ENCODE results near the gene MGLL.

The MGLL gene

GRCh38 chr3:127762787-127763105 lies 59.6 kb downstream of the MGLL start:
- no peaks in the 10 kb centered on the region for H3K27me3 ChIP-seq (ENCODE audit: control insufficient read depth in 5 of 5, insufficient read depth in 4 of 5, low read length in 5 of 5)
- peaks cover 10 to 52% (median 40%) of the 10 kb centered on the region in 5 donors for H3K4me1 ChIP-seq (ENCODE audit: control insufficient read depth in 5 of 5, insufficient read depth in 5 of 5, low read length in 5 of 5)
- H3K9ac ChIP-seq (ENCODE audit: low read length in 5 of 5) = peak overlapping the region in 1 of 5 donors; percentile 17
- peaks cover 4 to 42% (median 27%) of the 10 kb centered on the region in 5 donors for H3K36me3 ChIP-seq (ENCODE audit: control insufficient read depth in 5 of 5, insufficient read depth in 5 of 5, low read length in 5 of 5)
- H3K4me3 ChIP-seq (ENCODE audit: low read depth in 1 of 5, low read length in 5 of 5) = peak overlapping the region in 1 of 5 donors; percentile 1
- H3K9me3 ChIP-seq (ENCODE audit: control insufficient read depth in 5 of 5, low read length in 5 of 5) = peaks cover 0 to 4% (median 3%) of the 10 kb centered on the region in 5 donors
- no peak overlapping the region for H3K27ac ChIP-seq (ENCODE audit: low read depth, low read length)

- H3K27me3 ChIP-seq (ENCODE audit: control insufficient read depth in 5 of 5, insufficient read depth in 4 of 5, low read length in 5 of 5) = no peaks in the 10 kb centered on the region
- peaks cover 0 to 42% (median 30%) of the 10 kb centered on the region in 5 donors for H3K36me3 ChIP-seq (ENCODE audit: control insufficient read depth in 5 of 5, insufficient read depth in 5 of 5, low read length in 5 of 5)
- peaks cover 10 to 52% (median 40%) of the 10 kb centered on the region in 5 donors for H3K4me1 ChIP-seq (ENCODE audit: control insufficient read depth in 5 of 5, insufficient read depth in 5 of 5, low read length in 5 of 5)
- peak overlapping the region; percentile 72 for H3K27ac ChIP-seq (ENCODE audit: low read depth, low read length)
- peak overlapping the region in 1 of 5 donors; percentile 17 for H3K9ac ChIP-seq (ENCODE audit: low read length in 5 of 5)
- peak overlapping the region in 2 of 5 donors; percentile 1 for H3K4me3 ChIP-seq (ENCODE audit: low read depth in 1 of 5, low read length in 5 of 5)
- no peaks in the 10 kb centered on the region for H3K9me3 ChIP-seq (ENCODE audit: control insufficient read depth in 5 of 5, low read length in 5 of 5)
Measured at GRCh38 chr3:127762077-127762786, 60.1 kb downstream of the MGLL start.

- Histone ChIP-seq H3K4me1 (ENCODE audit: control insufficient read depth in 5 of 5, insufficient read depth in 5 of 5, low read length in 5 of 5) (peaks cover 10 to 52% (median 40%) of the 10 kb centered on the region in 5 donors), H3K27me3 (ENCODE audit: control insufficient read depth in 5 of 5, insufficient read depth in 4 of 5, low read length in 5 of 5) (no peaks in the 10 kb centered on the region), H3K9me3 (ENCODE audit: control insufficient read depth in 5 of 5, low read length in 5 of 5) (no peaks in the 10 kb centered on the region), H3K9ac (ENCODE audit: low read length in 5 of 5) (peak overlapping the region in 2 of 5 donors; percentile 17 to 19), H3K36me3 (ENCODE audit: control insufficient read depth in 5 of 5, insufficient read depth in 5 of 5, low read length in 5 of 5) (peaks cover 0 to 44% (median 28%) of the 10 kb centered on the region in 5 donors), H3K4me3 (ENCODE audit: low read depth in 1 of 5, low read length in 5 of 5) (peak overlapping the region in 2 of 5 donors; percentile 1 to 6), H3K27ac (ENCODE audit: low read depth, low read length) (peak overlapping the region; percentile 72)
Measured at GRCh38 chr3:127761441-127761801, 60.9 kb downstream of the MGLL start.

- H3K4me1 ChIP-seq (ENCODE audit: control insufficient read depth in 5 of 5, insufficient read depth in 5 of 5, low read length in 5 of 5) = peaks cover 10 to 55% (median 40%) of the 10 kb centered on the region in 5 donors
- H3K27ac ChIP-seq (ENCODE audit: low read depth, low read length) = peak overlapping the region; percentile 72
- H3K9me3 ChIP-seq (ENCODE audit: control insufficient read depth in 5 of 5, low read length in 5 of 5) = no peaks in the 10 kb centered on the region
- peak overlapping the region in 3 of 5 donors; percentile 3 to 19 (median 17) for H3K9ac ChIP-seq (ENCODE audit: low read length in 5 of 5)
- no peaks in the 10 kb centered on the region for H3K27me3 ChIP-seq (ENCODE audit: control insufficient read depth in 5 of 5, insufficient read depth in 4 of 5, low read length in 5 of 5)
- H3K4me3 ChIP-seq (ENCODE audit: low read depth in 1 of 5, low read length in 5 of 5) = no peak overlapping the region
- peaks cover 0 to 41% (median 27%) of the 10 kb centered on the region in 5 donors for H3K36me3 ChIP-seq (ENCODE audit: control insufficient read depth in 5 of 5, insufficient read depth in 5 of 5, low read length in 5 of 5)
Measured at GRCh38 chr3:127760791-127761440, 61.4 kb downstream of the MGLL start.

- Histone ChIP-seq H3K4me1 (ENCODE audit: control insufficient read depth in 5 of 5, insufficient read depth in 5 of 5, low read length in 5 of 5) (peaks cover 10 to 57% (median 44%) of the 10 kb centered on the region in 5 donors), H3K4me3 (ENCODE audit: low read depth in 1 of 5, low read length in 5 of 5) (no peak overlapping the region), H3K27me3 (ENCODE audit: control insufficient read depth in 5 of 5, insufficient read depth in 4 of 5, low read length in 5 of 5) (no peaks in the 10 kb centered on the region), H3K36me3 (ENCODE audit: control insufficient read depth in 5 of 5, insufficient read depth in 5 of 5, low read length in 5 of 5) (peaks cover 0 to 40% (median 22%) of the 10 kb centered on the region in 5 donors), H3K27ac (ENCODE audit: low read depth, low read length) (peak overlapping the region; percentile 24), H3K9ac (ENCODE audit: low read length in 5 of 5) (no peak overlapping the region), H3K9me3 (ENCODE audit: control insufficient read depth in 5 of 5, low read length in 5 of 5) (no peaks in the 10 kb centered on the region)
Measured at GRCh38 chr3:127760361-127760760, 62.0 kb downstream of the MGLL start.

GRCh38 chr3:127759826-127760225 lies 62.5 kb downstream of the MGLL start:
- Histone ChIP-seq H3K9ac (ENCODE audit: low read length in 5 of 5) (no peak overlapping the region), H3K27me3 (ENCODE audit: control insufficient read depth in 5 of 5, insufficient read depth in 4 of 5, low read length in 5 of 5) (no peaks in the 10 kb centered on the region), H3K4me1 (ENCODE audit: control insufficient read depth in 5 of 5, insufficient read depth in 5 of 5, low read length in 5 of 5) (peaks cover 10 to 52% (median 48%) of the 10 kb centered on the region in 5 donors), H3K27ac (ENCODE audit: low read depth, low read length) (peak overlapping the region; percentile 24), H3K36me3 (ENCODE audit: control insufficient read depth in 5 of 5, insufficient read depth in 5 of 5, low read length in 5 of 5) (peaks cover 0 to 40% (median 23%) of the 10 kb centered on the region in 5 donors), H3K4me3 (ENCODE audit: low read depth in 1 of 5, low read length in 5 of 5) (no peak overlapping the region), H3K9me3 (ENCODE audit: control insufficient read depth in 5 of 5, low read length in 5 of 5) (no peaks in the 10 kb centered on the region)

GRCh38 chr3:127758013-127758412 lies 64.3 kb downstream of the MGLL start:
- Histone ChIP-seq H3K9ac (ENCODE audit: low read length in 5 of 5) (no peak overlapping the region), H3K9me3 (ENCODE audit: control insufficient read depth in 5 of 5, low read length in 5 of 5) (no peaks in the 10 kb centered on the region), H3K27ac (ENCODE audit: low read depth, low read length) (no peak overlapping the region), H3K27me3 (ENCODE audit: control insufficient read depth in 5 of 5, insufficient read depth in 4 of 5, low read length in 5 of 5) (no peaks in the 10 kb centered on the region), H3K4me1 (ENCODE audit: control insufficient read depth in 5 of 5, insufficient read depth in 5 of 5, low read length in 5 of 5) (peaks cover 10 to 50% (median 46%) of the 10 kb centered on the region in 5 donors), H3K4me3 (ENCODE audit: low read depth in 1 of 5, low read length in 5 of 5) (no peak overlapping the region), H3K36me3 (ENCODE audit: control insufficient read depth in 5 of 5, insufficient read depth in 5 of 5, low read length in 5 of 5) (peaks cover 0 to 53% (median 39%) of the 10 kb centered on the region in 5 donors)

- no peak overlapping the region for H3K4me3 ChIP-seq (ENCODE audit: low read depth in 1 of 5, low read length in 5 of 5)
- peaks cover 0 to 50% (median 47%) of the 10 kb centered on the region in 5 donors for H3K36me3 ChIP-seq (ENCODE audit: control insufficient read depth in 5 of 5, insufficient read depth in 5 of 5, low read length in 5 of 5)
- peak overlapping the region in 1 of 5 donors; percentile 1 for H3K9ac ChIP-seq (ENCODE audit: low read length in 5 of 5)
- no peaks in the 10 kb centered on the region for H3K27me3 ChIP-seq (ENCODE audit: control insufficient read depth in 5 of 5, insufficient read depth in 4 of 5, low read length in 5 of 5)
- H3K9me3 ChIP-seq (ENCODE audit: control insufficient read depth in 5 of 5, low read length in 5 of 5) = no peaks in the 10 kb centered on the region
- peak overlapping the region; percentile 24 for H3K27ac ChIP-seq (ENCODE audit: low read depth, low read length)
- H3K4me1 ChIP-seq (ENCODE audit: control insufficient read depth in 5 of 5, insufficient read depth in 5 of 5, low read length in 5 of 5) = peaks cover under 1 to 38% (median 33%) of the 10 kb centered on the region in 5 donors
Measured at GRCh38 chr3:127755305-127755681, 67.0 kb downstream of the MGLL start.

- H3K4me3 ChIP-seq (ENCODE audit: low read depth in 1 of 5, low read length in 5 of 5) = no peak overlapping the region
- peaks cover 3 to 45% (median 37%) of the 10 kb centered on the region in 5 donors for H3K4me1 ChIP-seq (ENCODE audit: control insufficient read depth in 5 of 5, insufficient read depth in 5 of 5, low read length in 5 of 5)
- H3K27ac ChIP-seq (ENCODE audit: low read depth, low read length) = peak overlapping the region; percentile 24
- H3K27me3 ChIP-seq (ENCODE audit: control insufficient read depth in 5 of 5, insufficient read depth in 4 of 5, low read length in 5 of 5) = no peaks in the 10 kb centered on the region
- peaks cover 0 to 49% (median 45%) of the 10 kb centered on the region in 5 donors for H3K36me3 ChIP-seq (ENCODE audit: control insufficient read depth in 5 of 5, insufficient read depth in 5 of 5, low read length in 5 of 5)
- no peaks in the 10 kb centered on the region for H3K9me3 ChIP-seq (ENCODE audit: control insufficient read depth in 5 of 5, low read length in 5 of 5)
- H3K9ac ChIP-seq (ENCODE audit: low read length in 5 of 5) = peak overlapping the region in 2 of 5 donors; percentile 5 to 30
Measured at GRCh38 chr3:127754411-127755304, 67.7 kb downstream of the MGLL start.

Data from subcutaneous abdominal adipose tissue (tissue), 5 donors.